ENCODE measurements around the gene NEGR1.
A peak's percentile ranks its signal among the peaks of the same experiment; 100 is the strongest.

Gene NEGR1

GRCh38 chr1:71676979-71677925 is 605.1 kb downstream of the NEGR1 start:
- DNase-seq: no peak

GRCh38 chr1:71668065-71668464 is 614.3 kb downstream of the NEGR1 start:
- DNase-seq: peak; percentile 49

- DNase-seq: peak; percentile 41
Observed at GRCh38 chr1:71667216-71667615, 615.1 kb downstream of the NEGR1 start.

GRCh38 chr1:71666609-71667008 is 615.7 kb downstream of the NEGR1 start:
- DNase-seq: peak; percentile 67

- DNase-seq: peak; percentile 88
Observed at GRCh38 chr1:71660411-71660810, 621.9 kb downstream of the NEGR1 start.

- DNase-seq: peak; percentile 18
Observed at GRCh38 chr1:71657891-71658679, 624.3 kb downstream of the NEGR1 start.

- peak; percentile 68 for DNase-seq
Observed at GRCh38 chr1:71656902-71657301, 625.4 kb downstream of the NEGR1 start.

- DNase-seq: no peak
Observed at GRCh38 chr1:71655604-71656003, 626.7 kb downstream of the NEGR1 start.

GRCh38 chr1:71653952-71654351 is 628.4 kb downstream of the NEGR1 start:
- no peak for DNase-seq

- no peak for DNase-seq
Observed at GRCh38 chr1:71651214-71651613, 631.1 kb downstream of the NEGR1 start.

- no peak for DNase-seq
Observed at GRCh38 chr1:71650119-71650518, 632.2 kb downstream of the NEGR1 start.

- no peak for DNase-seq
Observed at GRCh38 chr1:71649608-71650007, 632.7 kb downstream of the NEGR1 start.

- DNase-seq: no peak
Observed at GRCh38 chr1:71647513-71648300, 634.6 kb downstream of the NEGR1 start.

- no peak for DNase-seq
Observed at GRCh38 chr1:71645015-71645414, 637.3 kb downstream of the NEGR1 start.

- no peak for DNase-seq
Observed at GRCh38 chr1:71641903-71642302, 640.4 kb downstream of the NEGR1 start.

- DNase-seq: no peak
Observed at GRCh38 chr1:71640998-71641397, 641.3 kb downstream of the NEGR1 start.

- DNase-seq: no peak
Observed at GRCh38 chr1:71640116-71640515, 642.2 kb downstream of the NEGR1 start.

- DNase-seq: peak; percentile 89
Observed at GRCh38 chr1:71638081-71638766, 644.1 kb downstream of the NEGR1 start.

GRCh38 chr1:71635568-71635967 is 646.8 kb downstream of the NEGR1 start:
- no peak for DNase-seq

- DNase-seq: no peak
Observed at GRCh38 chr1:71634159-71634558, 648.2 kb downstream of the NEGR1 start.

- DNase-seq: no peak
Observed at GRCh38 chr1:71630073-71630472, 652.3 kb downstream of the NEGR1 start.

GRCh38 chr1:71625004-71625403 is 657.3 kb downstream of the NEGR1 start:
- no peak for DNase-seq
